COLO829 (cell line): ENCODE data around the gene SYCP2.
"Not testable (repeated sequence)": the region's sequence is repeated elsewhere in the genome, so short reads cannot be mapped to it uniquely, and the experiment has no call there.

Experiments
- DNase-seq: peaks from one replicate; pipeline ENCODE4 v3.0.0; 2012; ENCODE audit warnings: low spot score

The SYCP2 gene

GRCh38 chr20:59933296-59933848, at the start of gene SYCP2:
TSS of gene SYCP2 (minus strand) at chr20:59933637. CDS start at chr20:59922413, 11,224 bp downstream.
- peak; percentile 32 for DNase-seq

- no peak for DNase-seq
Observed at GRCh38 chr20:59983076-59983475, 49.6 kb upstream of the SYCP2 start.

GRCh38 chr20:59977086-59977485, 43.6 kb upstream of the SYCP2 start:
- no peak for DNase-seq

- DNase-seq = no peak
Observed at GRCh38 chr20:59976156-59976782, 42.8 kb upstream of the SYCP2 start.

GRCh38 chr20:59972037-59972801, 38.8 kb upstream of the SYCP2 start:
- no peak for DNase-seq

GRCh38 chr20:59971428-59971827, 38.0 kb upstream of the SYCP2 start:
- DNase-seq = no peak

GRCh38 chr20:59966428-59966827, 33.0 kb upstream of the SYCP2 start:
- no peak for DNase-seq

- DNase-seq = no peak
Observed at GRCh38 chr20:59962155-59962554, 28.7 kb upstream of the SYCP2 start.

- DNase-seq = no peak
Observed at GRCh38 chr20:59961423-59961822, 28.0 kb upstream of the SYCP2 start.

GRCh38 chr20:59958626-59959025, 25.2 kb upstream of the SYCP2 start:
- no peak for DNase-seq

- no peak for DNase-seq
Observed at GRCh38 chr20:59958123-59958522, 24.7 kb upstream of the SYCP2 start, which contains the start of gene CDH26. TSS of gene CDH26 (plus strand) at chr20:59958423. CDS start at chr20:59958727, 304 bp downstream.

GRCh38 chr20:59957568-59957967, 24.1 kb upstream of the SYCP2 start:
- DNase-seq = not testable (repeated sequence)

GRCh38 chr20:59955131-59955796, 21.8 kb upstream of the SYCP2 start:
- DNase-seq = peak; percentile 13

- no peak for DNase-seq
Observed at GRCh38 chr20:59954718-59955117, 21.3 kb upstream of the SYCP2 start.

GRCh38 chr20:59949911-59950310, 16.5 kb upstream of the SYCP2 start:
- no peak for DNase-seq

- DNase-seq = peak; percentile 31
Observed at GRCh38 chr20:59948828-59949720, 15.6 kb upstream of the SYCP2 start.

GRCh38 chr20:59948212-59948611, 14.8 kb upstream of the SYCP2 start:
- DNase-seq = no peak

GRCh38 chr20:59947376-59947775, 13.9 kb upstream of the SYCP2 start:
- no peak for DNase-seq

GRCh38 chr20:59945731-59946130, 12.3 kb upstream of the SYCP2 start:
- DNase-seq = no peak

GRCh38 chr20:59945175-59945574, 11.7 kb upstream of the SYCP2 start:
- no peak for DNase-seq

GRCh38 chr20:59944726-59945125, 11.3 kb upstream of the SYCP2 start:
- no peak for DNase-seq

- no peak for DNase-seq
Observed at GRCh38 chr20:59942245-59942644, 8.8 kb upstream of the SYCP2 start.
